GM12878 (cell line): ENCODE measurements around the gene SRP68. TPM values are rescaled to one million over a fixed set of nuclear protein-coding genes. Genes with fewer than 3 reads are reported as not detected.

ENCODE experiments used
- ATAC-seq: fragments of 200-7000 bp; cut with Tn5 transposase; 3 replicates; pipeline ENCODE4 v1.9.1; 2020; ENCODE audit warnings: mild to moderate bottlenecking, moderate library complexity
- BruUV-seq: library from RNA; stranded (reverse); fragments of 400-500 nt; replicated peaks from 2 replicates; lab custom pipeline; 2021; lab: Mats Ljungman, UMichigan
- CTCF ChIA-PET: fragments of 300-600 bp; sonication (Branson Sonifier 250); formaldehyde crosslinking; extraction: SDS; loops from one replicate; lab custom pipeline; 2021; ENCODE audit warnings: inconsistent platforms; lab: Yijun Ruan, JAX
- POLR2A ChIA-PET: fragments of 350-600 bp; formaldehyde crosslinking; extraction: SDS; loops from one replicate; lab custom pipeline; 2021; ENCODE audit warnings: inconsistent platforms; lab: Charles Lee
- RAD21 ChIA-PET: fragments of 300-600 bp; sonication (Branson Sonifier 250); formaldehyde crosslinking; loops from one replicate; lab custom pipeline; 2023; ENCODE audit warnings: antibody characterized with exemption; ENCODE audit not compliant: unreplicated experiment; lab: Charles Lee
- SMC1A ChIA-PET: fragments of 300-600 bp; sonication (Branson Sonifier 250); formaldehyde crosslinking; loops from one replicate; lab custom pipeline; 2023; ENCODE audit not compliant: unreplicated experiment, uncharacterized antibody; lab: Charles Lee
- DNase-seq: peaks from one replicate; pipeline ENCODE4 v3.0.0-alpha.2; 2011; ENCODE audit warnings: low read depth, low spot score
- FAIRE-seq: peaks from 3 replicates; lab custom pipeline; 2011; peaks lifted over from hg19 to GRCh38; lab: Jason Lieb, UNC
- H2AFZ ChIP-seq: 2 replicates; pipeline ENCODE4 v1.6.0; 2011; ENCODE audit warnings: low read depth, low read length, control low read depth; ENCODE audit not compliant: control insufficient read depth
- H3K27ac ChIP-seq: 2 replicates; pipeline ENCODE4 v1.5.1; 2011; ENCODE audit warnings: control low read depth; ENCODE audit not compliant: control insufficient read depth, insufficient read depth
- H3K27me3 ChIP-seq, 2 experiments: replicated peaks in 1 of 2; 2 replicates each; pipeline versions ENCODE4 v1.6.0 to v1.6.1; 2011; ENCODE audit warnings: low read length in 1 of 2; ENCODE audit not compliant: control insufficient read depth in 2 of 2, insufficient read depth in 2 of 2
- H3K36me3 ChIP-seq, 2 experiments: 2 replicates each; pipeline ENCODE4 v1.5.1; 2011; ENCODE audit warnings: low read length in 1 of 2; ENCODE audit not compliant: control insufficient read depth in 2 of 2, insufficient read depth in 2 of 2
- H3K4me1 ChIP-seq: 2 replicates; pipeline ENCODE4 v1.6.1; 2011; ENCODE audit warnings: mild to moderate bottlenecking, low read length, moderate library complexity, mixed read lengths; ENCODE audit not compliant: control insufficient read depth, insufficient read depth
- H3K4me2 ChIP-seq: 2 replicates; pipeline ENCODE4 v1.6.0; 2011; ENCODE audit warnings: control low read depth; ENCODE audit not compliant: control insufficient read depth, insufficient read depth
- H3K4me3 ChIP-seq: fragments of 200-600 bp; sonication (generic); 2 replicates; pipeline ENCODE4 v1.5.1; 2016
- H3K79me2 ChIP-seq: 2 replicates; pipeline ENCODE4 v1.6.0; 2011; ENCODE audit warnings: low read length; ENCODE audit not compliant: control insufficient read depth, insufficient read depth
- H3K9ac ChIP-seq: 2 replicates; pipeline ENCODE4 v1.8.0; 2011; ENCODE audit warnings: low read length, control low read depth, mixed read lengths; ENCODE audit not compliant: control insufficient read depth, insufficient read depth
- H3K9me3 ChIP-seq: replicated peaks from 3 replicates; pipeline ENCODE4 v1.5.1; 2011; ENCODE audit warnings: mild to moderate bottlenecking, low read length; ENCODE audit not compliant: control insufficient read depth, insufficient read depth
- H4K20me1 ChIP-seq: 2 replicates; pipeline ENCODE4 v1.6.0; 2011; ENCODE audit not compliant: control insufficient read depth, insufficient read depth
- BHLHE40 ChIP-seq, 2 experiments: fragments of 450-650 bp in 1 of 2; IDR thresholded peaks; 2 replicates each; pipeline ENCODE4 v1.6.1; 2011 to 2017; ENCODE audit warnings: low read depth in 2 of 2, borderline replicate concordance in 1 of 2, improper control_type of control experiment in 1 of 2, low read length in 1 of 2, mild to moderate bottlenecking in 1 of 2
- CEBPB ChIP-seq, 2 experiments: fragments of 150-350 bp in 1 of 2; IDR thresholded peaks; 2 replicates each; pipeline ENCODE4 v1.6.1; 2012 to 2014; ENCODE audit warnings: low read depth in 2 of 2, low read length in 2 of 2, borderline replicate concordance in 1 of 2, inconsistent platforms in 1 of 2
- DPF2 ChIP-seq: fragments of 450-650 bp; IDR thresholded peaks from 2 replicates; pipeline ENCODE4 v1.6.1; 2017; ENCODE audit warnings: mild to moderate bottlenecking
- ESRRA ChIP-seq: IDR thresholded peaks from 2 replicates; pipeline ENCODE4 v1.6.1; 2012; ENCODE audit warnings: mild to moderate bottlenecking, low read length, improper control_type of control experiment
- HDGF ChIP-seq: fragments of 450-650 bp; IDR thresholded peaks from 2 replicates; pipeline ENCODE4 v1.6.1; 2016; ENCODE audit warnings: antibody characterized with exemption
- HSF1 ChIP-seq: fragments of 150-350 bp; IDR thresholded peaks from 2 replicates; pipeline ENCODE4 v1.6.1; 2014; ENCODE audit warnings: mild to moderate bottlenecking, low read depth, low read length
- NFXL1 ChIP-seq: fragments of 450-650 bp; IDR thresholded peaks from 2 replicates; pipeline ENCODE4 v1.6.1; 2017; ENCODE audit warnings: antibody characterized with exemption, mild to moderate bottlenecking, borderline replicate concordance
- RCOR1 ChIP-seq: conservative IDR thresholded peaks from 2 replicates; pipeline ENCODE4 v1.6.1; 2012; ENCODE audit warnings: low read depth, low read length, improper control_type of control experiment
- REST ChIP-seq: IDR thresholded peaks from 2 replicates; pipeline ENCODE4 v1.6.1; 2012; ENCODE audit warnings: mild to moderate bottlenecking, low read depth, low read length
- SRF ChIP-seq, 2 experiments: IDR thresholded peaks; 2 replicates each; pipeline ENCODE4 v1.6.1; 2011; ENCODE audit warnings: low read depth in 2 of 2, low read length in 2 of 2, mild to moderate bottlenecking in 1 of 2, moderate library complexity in 1 of 2
- SUPT20H ChIP-seq: IDR thresholded peaks from 2 replicates; pipeline ENCODE4 v1.6.1; 2011; ENCODE audit warnings: low read depth, mild to moderate bottlenecking, low read length, moderate library complexity, borderline replicate concordance; ENCODE audit not compliant: control insufficient read depth
- WRNIP1 ChIP-seq: IDR thresholded peaks from 2 replicates; pipeline ENCODE4 v1.6.1; 2011; ENCODE audit warnings: low read depth, low read length, improper control_type of control experiment, borderline replicate concordance
- YY1 ChIP-seq: IDR thresholded peaks from 2 replicates; pipeline ENCODE4 v1.6.1; 2011; ENCODE audit warnings: low read depth, mild to moderate bottlenecking, low read length
- ZZZ3 ChIP-seq: IDR thresholded peaks from 2 replicates; pipeline ENCODE4 v1.6.1; 2011; ENCODE audit warnings: low read depth; ENCODE audit not compliant: control insufficient read depth, insufficient read length
- WGBS: methylation state at CpG from one replicate; pipeline ENCODE4 v1.1.6; 2016; ENCODE audit warnings: low lambda C conversion rate; ENCODE audit not compliant: insufficient replicate concordance, insufficient coverage; ENCODE audit errors: missing lambda C conversion rate; 5-methylcytosine and 5-hydroxymethylcytosine counted together
- in situ Hi-C: fragments of 300-500 bp; cut with MboI; formaldehyde crosslinking; loops from 9 replicates; pipeline ENCODE4 v1.14.3; 2018; ENCODE audit warnings: mixed read lengths
- intact Hi-C: fragments of 100-400 bp; cut with micrococcal nuclease; formaldehyde crosslinking; loops from one replicate; pipeline ENCODE4 v1.14.2; 2022; ENCODE audit not compliant: unreplicated experiment
- polyA plus RNA-seq, 11 experiments: library from polyadenylated mRNA; depleted of rRNA in 4 of 11; unstranded in 6 of 11; stranded (reverse) in 5 of 11; fragments of >200 nt; fragmentation: Nextera tagmentation in 4 of 11; fragmentation: Illumina TruSeq in 1 of 11; extraction: Ambion mirVana in 4 of 11; extraction: Trizol in 1 of 11; gene quantifications; 1 replicate in 1 of 11; 2 replicates in 10 of 11; pipeline versions ENCODE4 v1.2.1 to v1.2.3, GENCODE V29; 2011 to 2016; ENCODE audit warnings: inconsistent platforms in 2 of 11, missing spikeins in 2 of 11, low read depth in 1 of 11
- total RNA-seq, 4 experiments: library from RNA; depleted of rRNA in 3 of 4; stranded (reverse); fragments of >200 nt in 3 of 4; fragmentation: Illumina TruSeq in 1 of 4; extraction: Trizol in 1 of 4; gene quantifications; 2 replicates each; pipeline versions ENCODE4 v1.2.1 to v1.2.3, GENCODE V29; 2013 to 2021
- TF ChIP-seq, protein P1 (sequence below), 3 experiments: IDR thresholded peaks in 2 of 3; conservative IDR thresholded peaks in 1 of 3; 2 replicates each; pipeline ENCODE4 v1.5.1; 2011; ENCODE audit warnings: low read depth in 3 of 3, low read length in 3 of 3, mild to moderate bottlenecking in 3 of 3, control low read depth in 2 of 3, moderate library complexity in 2 of 3, inconsistent platforms in 1 of 3, mixed read lengths in 1 of 3; ENCODE audit not compliant: control insufficient read depth in 2 of 3, insufficient read depth in 1 of 3; ENCODE audit errors: extremely low read depth in 1 of 3

The SRP68 gene
- total and polyA plus RNA-seq, 10 of the 15 experiments (the other 5 are each of a cell fraction or from before 2014, with no cell fraction given), result 24.7 to 89.7 (median 62.7) TPM

DNA sequence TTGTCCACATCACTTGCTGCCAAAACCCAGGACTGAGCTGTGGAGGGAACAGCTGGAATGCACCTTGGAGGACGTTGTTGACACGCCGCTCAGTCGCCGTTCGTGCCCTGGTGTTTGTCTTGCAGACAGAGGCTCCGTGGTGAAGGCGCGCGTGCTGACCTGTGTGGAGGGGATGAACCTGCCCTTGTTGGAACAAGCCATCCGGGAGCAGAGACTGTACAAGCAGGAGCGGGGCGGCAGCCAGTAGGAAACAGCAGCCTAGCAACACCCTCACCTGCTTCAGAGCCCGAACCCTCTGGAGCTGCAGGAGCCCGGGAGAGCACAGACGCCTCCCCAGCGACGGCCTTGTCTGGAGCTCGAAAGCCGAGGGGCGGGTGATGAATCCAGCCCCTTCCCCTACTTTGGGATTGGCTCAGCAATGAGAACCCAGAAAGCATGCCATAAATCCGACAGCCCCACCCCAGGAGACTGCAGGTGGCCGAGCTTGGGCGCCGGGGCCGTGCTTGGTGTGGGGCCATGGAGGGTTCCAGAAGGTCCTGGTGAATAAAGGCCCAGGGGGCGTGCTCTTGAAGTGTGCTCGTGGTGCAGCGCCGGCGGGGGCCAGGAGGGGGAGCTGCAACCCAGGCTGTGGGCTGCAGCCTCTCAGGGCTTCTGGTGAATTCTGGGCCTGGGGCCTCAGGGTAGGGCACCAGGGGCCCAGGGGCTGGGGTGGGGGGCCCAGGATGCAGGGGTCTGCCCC, 72.1 kb downstream of the SRP68 start:
- Histone ChIP-seq H2AFZ (no peak overlapping the region), H4K20me1 (no peaks in the 10 kb centered on the region), H3K79me2 (no peaks in the 10 kb centered on the region), H3K9me3 (no peaks in the 10 kb centered on the region), H3K4me1 (peaks cover 16% of the 10 kb centered on the region), H3K4me3 (no peak overlapping the region), H3K27me3 (no peaks in the 10 kb centered on the region), H3K9ac (no peak overlapping the region), H3K4me2 (no peak overlapping the region), H3K36me3 (peaks cover 3% of the 10 kb centered on the region in 2 experiments; a peak in 2 of 4 replicates), H3K27ac (no peak overlapping the region)
- in situ Hi-C loops, result no loop called here
- 71% methylated on average over 28 of the region's 31 CpGs for WGBS
- ATAC-seq, result peak; percentile 74
- no TSS peak for BruUV-seq
- SMC1A ChIA-PET, result interaction anchor here (0.8 to 10.8 kb wide), 5 partner anchors 9 to 178 kb away, joined by 3 to 61 read pairs (median 4); partner anchors contain the start of genes ACOX1, FBF1, MRPL38 and TEN1
- CTCF ChIA-PET, result interaction anchor here (0.9 to 12.8 kb wide), 15 partner anchors 8 to 280 kb away, joined by 3 to 128 read pairs (median 5); partner anchors contain the start of genes ACOX1, MRPL38 and TEN1
- no peak for DNase-seq
- intact Hi-C loops, result no loop called here
- POLR2A ChIA-PET, result interaction anchor here (0.5 to 1.1 kb wide), 4 partner anchors 9 to 127 kb away, joined by 3 to 6 read pairs (median 4); partner anchors contain the start of gene MRPL38
- RAD21 ChIA-PET, result interaction anchor here (0.8 to 1.5 kb wide), 2 partner anchors 21 to 95 kb away, joined by 3 to 4 read pairs; partner anchors contain the start of genes ACOX1, MRPL38 and TEN1
- FAIRE-seq, result no peak
- TF ChIP-seq NFXL1 (no peak), CEBPB (IDR thresholded peaks at IDR 0.05; ENCODE audit: borderline replicate concordance in 1 of 2, low read depth in 2 of 2, low read length in 2 of 2) (no peak), HDGF (no peak), RCOR1 (no peak), REST (no peak), WRNIP1 (no peak), SUPT20H (no peak), YY1 (0 out of 2 replicates have a peak, but pooled peaks have one; percentile 33), ZZZ3 (no peak), DPF2 (no peak), SRF (IDR thresholded peaks at IDR 0.05; ENCODE audit: low read depth in 2 of 2, low read length in 2 of 2) (no peak), HSF1 (peak; percentile 80), BHLHE40 (IDR thresholded peaks at IDR 0.05; ENCODE audit: borderline replicate concordance in 1 of 2, low read depth in 2 of 2, low read length in 1 of 2) (0 out of 4 replicates have a peak, but pooled peaks of 1 of the 2 experiments have one; percentile 13), ESRRA (no peak)
- TF ChIP-seq, protein P1, sequence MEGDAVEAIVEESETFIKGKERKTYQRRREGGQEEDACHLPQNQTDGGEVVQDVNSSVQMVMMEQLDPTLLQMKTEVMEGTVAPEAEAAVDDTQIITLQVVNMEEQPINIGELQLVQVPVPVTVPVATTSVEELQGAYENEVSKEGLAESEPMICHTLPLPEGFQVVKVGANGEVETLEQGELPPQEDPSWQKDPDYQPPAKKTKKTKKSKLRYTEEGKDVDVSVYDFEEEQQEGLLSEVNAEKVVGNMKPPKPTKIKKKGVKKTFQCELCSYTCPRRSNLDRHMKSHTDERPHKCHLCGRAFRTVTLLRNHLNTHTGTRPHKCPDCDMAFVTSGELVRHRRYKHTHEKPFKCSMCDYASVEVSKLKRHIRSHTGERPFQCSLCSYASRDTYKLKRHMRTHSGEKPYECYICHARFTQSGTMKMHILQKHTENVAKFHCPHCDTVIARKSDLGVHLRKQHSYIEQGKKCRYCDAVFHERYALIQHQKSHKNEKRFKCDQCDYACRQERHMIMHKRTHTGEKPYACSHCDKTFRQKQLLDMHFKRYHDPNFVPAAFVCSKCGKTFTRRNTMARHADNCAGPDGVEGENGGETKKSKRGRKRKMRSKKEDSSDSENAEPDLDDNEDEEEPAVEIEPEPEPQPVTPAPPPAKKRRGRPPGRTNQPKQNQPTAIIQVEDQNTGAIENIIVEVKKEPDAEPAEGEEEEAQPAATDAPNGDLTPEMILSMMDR (IDR thresholded peaks at IDR 0.05 in 2 of 3, conservative IDR thresholded peaks at IDR 0.05 in 1 of 3; ENCODE audit: control insufficient read depth in 2 of 3, extremely low read depth in 1 of 3, insufficient read depth in 1 of 3, low read depth in 3 of 3, low read length in 3 of 3), result peak; percentile 67 to 87 (median 72)
